HL-60 (cell line): ENCODE data around the gene RUFY2.

Source experiments
- DNase-seq, 2 experiments: peaks; one replicate each; pipeline ENCODE4 v3.0.0-alpha.2; 2010 to 2020; ENCODE audit warnings: low read depth in 1 of 2, low spot score in 1 of 2
- H3K27ac ChIP-seq: fragments of 250-450 bp; sonication (Bioruptor Pico); replicated peaks from 2 replicates; pipeline ENCODE4 v1.5.1; 2020; ENCODE audit warnings: mild to moderate bottlenecking, moderate library complexity
- H3K27me3 ChIP-seq: fragments of 250-450 bp; sonication (Bioruptor Pico); 2 replicates; pipeline ENCODE4 v1.5.1; 2021; ENCODE audit warnings: mild to moderate bottlenecking, moderate library complexity; ENCODE audit not compliant: insufficient read depth, poor library complexity, severe bottlenecking
- H3K4me3 ChIP-seq: replicated peaks from 2 replicates; pipeline ENCODE4 v1.5.1; 2011; ENCODE audit warnings: mild to moderate bottlenecking, control low read depth, low read length; ENCODE audit not compliant: insufficient read depth
- CTCF ChIP-seq: IDR thresholded peaks from one replicate; pipeline ENCODE4 v1.5.1; 2011; ENCODE audit warnings: low read length, control low read depth, inconsistent platforms; ENCODE audit not compliant: insufficient read depth
- GABPA ChIP-seq: IDR thresholded peaks from 2 replicates; pipeline ENCODE4 v1.6.1; 2012; ENCODE audit warnings: low read depth
- POLR2AphosphoS5 ChIP-seq: IDR thresholded peaks from 2 replicates; pipeline ENCODE4 v1.6.1; 2012; ENCODE audit warnings: low read depth
- REST ChIP-seq: IDR thresholded peaks from 2 replicates; pipeline ENCODE4 v1.6.1; 2012; ENCODE audit warnings: low read depth; ENCODE audit not compliant: insufficient replicate concordance
- SPI1 ChIP-seq: IDR thresholded peaks from 2 replicates; pipeline ENCODE4 v1.6.1; 2012; ENCODE audit warnings: low read depth, mild to moderate bottlenecking, borderline replicate concordance

Gene RUFY2

GRCh38 chr10:68302871-68303270 lies 104.2 kb downstream of the RUFY2 start:
- no peak overlapping the region for H3K27ac ChIP-seq

GRCh38 chr10:68302503-68302823 lies 104.6 kb downstream of the RUFY2 start:
- DNase-seq: no peak
- no peak overlapping the region for H3K4me3 ChIP-seq
- no peak overlapping the region for H3K27ac ChIP-seq
- no peaks in the 10 kb centered on the region for H3K27me3 ChIP-seq
- TF ChIP-seq POLR2AphosphoS5 (no peak), SPI1 (no peak), CTCF (no peak), REST (no peak), GABPA (no peak)

More at GRCh38 chr10:68302871-68303270, 104.2 kb downstream of the RUFY2 start:
- no peak for DNase-seq
- Histone ChIP-seq H3K4me3 (no peak overlapping the region), H3K27me3 (no peaks in the 10 kb centered on the region)
- TF ChIP-seq POLR2AphosphoS5 (no peak), SPI1 (no peak), CTCF (no peak), GABPA (no peak), REST (no peak)

- Histone ChIP-seq H3K27me3 (no peaks in the 10 kb centered on the region), H3K27ac (no peak overlapping the region), H3K4me3 (no peak overlapping the region)
- DNase-seq: peak; percentile 3 to 17
- TF ChIP-seq SPI1 (no peak), REST (no peak), GABPA (no peak), POLR2AphosphoS5 (no peak), CTCF (peak; percentile 16)
Measured at GRCh38 chr10:68301790-68302502, 105.1 kb downstream of the RUFY2 start.
